Gastrocnemius medialis (tissue), 4 donors: ENCODE data around the gene HNRNPA2B1.

Experiments
- POLR2A ChIP-seq, 2 donors: fragments of 450-650 bp; IDR thresholded peaks; one replicate each; pipeline ENCODE4 v1.6.1; 2017; ENCODE audit warnings: antibody characterized with exemption in 2 of 2, mild to moderate bottlenecking in 2 of 2, moderate library complexity in 2 of 2
- TF ChIP-seq, protein P1 (sequence below), 5 experiments: fragments of 450-650 bp in 3 of 5; fragments of 200-600 bp in 2 of 5; sonication (generic) in 2 of 5; IDR thresholded peaks in 4 of 5; conservative IDR thresholded peaks in 1 of 5; 1 replicate in 4 of 5; 2 replicates in 1 of 5; pipeline ENCODE4 v1.5.1; 2016 to 2019; ENCODE audit warnings: antibody characterized with exemption in 5 of 5, mild to moderate bottlenecking in 3 of 5, moderate library complexity in 3 of 5

DNA sequence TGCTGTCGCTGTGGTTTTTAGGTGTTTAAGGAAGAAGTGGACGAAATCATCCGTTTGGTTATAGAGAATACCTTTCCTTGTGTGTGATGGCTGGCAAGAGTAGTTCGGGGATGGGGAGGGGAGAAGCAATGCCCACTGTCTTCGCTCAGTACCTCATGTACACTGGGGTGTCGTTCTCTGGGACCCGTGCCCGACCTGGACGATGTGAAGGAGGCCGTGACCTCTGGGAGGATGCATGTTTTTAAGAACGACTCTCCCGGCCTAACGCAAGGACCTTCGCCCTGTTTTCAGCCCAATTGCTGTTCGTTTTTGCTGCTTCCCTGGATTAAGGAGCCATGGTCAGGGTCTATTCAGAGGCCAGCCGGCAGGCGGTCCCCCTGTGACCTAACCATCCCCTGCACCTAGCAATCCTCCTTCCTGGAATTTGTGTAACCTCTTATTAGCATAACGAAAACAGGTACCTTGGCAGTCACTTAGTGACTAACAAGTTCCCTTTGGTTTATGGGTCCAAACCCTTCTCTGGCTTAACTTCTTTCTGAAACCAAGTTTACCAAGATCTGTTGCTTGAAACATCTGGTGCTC lies 47.2 kb downstream of the HNRNPA2B1 start:
- no peak for TF ChIP-seq POLR2A (IDR thresholded peaks at IDR 0.05)
- TF ChIP-seq, protein P1, sequence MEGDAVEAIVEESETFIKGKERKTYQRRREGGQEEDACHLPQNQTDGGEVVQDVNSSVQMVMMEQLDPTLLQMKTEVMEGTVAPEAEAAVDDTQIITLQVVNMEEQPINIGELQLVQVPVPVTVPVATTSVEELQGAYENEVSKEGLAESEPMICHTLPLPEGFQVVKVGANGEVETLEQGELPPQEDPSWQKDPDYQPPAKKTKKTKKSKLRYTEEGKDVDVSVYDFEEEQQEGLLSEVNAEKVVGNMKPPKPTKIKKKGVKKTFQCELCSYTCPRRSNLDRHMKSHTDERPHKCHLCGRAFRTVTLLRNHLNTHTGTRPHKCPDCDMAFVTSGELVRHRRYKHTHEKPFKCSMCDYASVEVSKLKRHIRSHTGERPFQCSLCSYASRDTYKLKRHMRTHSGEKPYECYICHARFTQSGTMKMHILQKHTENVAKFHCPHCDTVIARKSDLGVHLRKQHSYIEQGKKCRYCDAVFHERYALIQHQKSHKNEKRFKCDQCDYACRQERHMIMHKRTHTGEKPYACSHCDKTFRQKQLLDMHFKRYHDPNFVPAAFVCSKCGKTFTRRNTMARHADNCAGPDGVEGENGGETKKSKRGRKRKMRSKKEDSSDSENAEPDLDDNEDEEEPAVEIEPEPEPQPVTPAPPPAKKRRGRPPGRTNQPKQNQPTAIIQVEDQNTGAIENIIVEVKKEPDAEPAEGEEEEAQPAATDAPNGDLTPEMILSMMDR (IDR thresholded peaks at IDR 0.05 in 4 of 5, conservative IDR thresholded peaks at IDR 0.05 in 1 of 5), result no peak
